Suprapubic skin (tissue), 3 donors: ENCODE data around the gene GPR150.

Source experiments
- CTCF ChIP-seq, 2 donors: fragments of 200-600 bp in 1 of 2; fragments of 450-650 bp in 1 of 2; sonication (generic) in 1 of 2; IDR thresholded peaks; one replicate each; pipeline ENCODE4 v1.5.1; 2016 to 2019; ENCODE audit warnings: antibody characterized with exemption in 2 of 2, mild to moderate bottlenecking in 1 of 2, moderate library complexity in 1 of 2
- POLR2A ChIP-seq, 2 donors: fragments of 450-650 bp; IDR thresholded peaks; one replicate each; pipeline ENCODE4 v1.6.1; 2017; ENCODE audit warnings: antibody characterized with exemption in 2 of 2, mild to moderate bottlenecking in 2 of 2, moderate library complexity in 2 of 2

DNA sequence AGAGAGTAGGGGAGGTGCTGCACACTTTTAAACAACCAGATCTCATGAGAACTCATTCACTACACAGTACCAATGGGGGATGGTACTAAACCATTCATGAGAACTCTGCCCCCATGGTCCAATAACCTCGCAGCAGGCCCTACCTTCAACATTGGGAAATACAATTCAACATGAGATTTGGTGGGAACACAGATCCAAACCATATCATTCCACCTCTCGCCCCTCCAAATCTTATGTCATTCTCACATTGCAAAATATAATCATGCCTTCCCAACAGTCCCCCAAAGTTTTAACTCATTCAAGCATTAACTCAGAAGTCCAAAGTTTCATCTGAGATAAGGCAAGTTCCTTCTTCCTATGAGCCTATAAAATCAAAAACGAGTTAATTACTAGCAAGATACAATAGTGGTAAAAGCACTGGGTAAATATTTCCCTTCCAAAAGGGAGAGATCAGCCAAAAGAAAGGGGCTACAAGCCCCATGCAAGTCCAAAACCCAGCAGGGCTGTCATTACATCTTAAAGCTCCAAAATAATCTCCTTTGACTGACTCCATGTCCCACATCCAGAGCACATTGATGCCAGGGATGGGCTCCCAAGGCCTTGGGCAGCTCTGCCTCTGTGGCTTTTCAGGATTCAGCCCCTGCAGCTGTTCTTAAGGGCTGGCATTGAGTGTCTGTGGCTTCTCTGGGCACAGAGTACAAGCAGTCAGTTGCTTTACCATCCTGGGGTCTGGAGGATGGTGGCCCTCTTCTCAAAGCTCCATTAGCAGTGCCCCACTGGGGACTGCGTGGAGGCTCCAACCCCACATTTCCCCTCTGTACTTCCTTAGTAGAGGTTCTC is 8.3 kb downstream of the GPR150 start:
- TF ChIP-seq CTCF (IDR thresholded peaks at IDR 0.05), result no peak
- TF ChIP-seq POLR2A (IDR thresholded peaks at IDR 0.05), result no peak
